HepG2 (cell line): ENCODE measurements around the gene ZNF630. TPM values are rescaled to one million over a fixed set of nuclear protein-coding genes. Genes with fewer than 3 reads are reported as not detected.

ENCODE experiments used
- ATAC-seq: fragments of 200-7000 bp; cut with Tn5 transposase; 3 replicates; pipeline ENCODE4 v1.9.1; 2020; ENCODE audit warnings: mild to moderate bottlenecking, moderate library complexity
- BruUV-seq: library from RNA; stranded (reverse); fragments of 400-500 nt; replicated peaks from 2 replicates; lab custom pipeline; 2021; lab: Mats Ljungman, UMichigan
- CTCF ChIA-PET: fragments of 300-600 bp; formaldehyde crosslinking; extraction: SDS; loops from one replicate; lab custom pipeline; 2021; ENCODE audit warnings: low total read pairs, inconsistent platforms, low intra/inter-chr PET ratio; lab: Yijun Ruan, JAX
- POLR2A ChIA-PET: fragments of 350-600 bp; sonication (Branson Sonifier 250); formaldehyde crosslinking; loops from one replicate; lab custom pipeline; 2020; ENCODE audit warnings: antibody characterized with exemption, inconsistent platforms; lab: Yijun Ruan, JAX
- DNase-seq: peaks from one replicate; pipeline ENCODE4 v3.0.0-alpha.2; 2015; ENCODE audit warnings: low spot score
- FAIRE-seq: peaks from 3 replicates; lab custom pipeline; 2011; peaks lifted over from hg19 to GRCh38; lab: Jason Lieb, UNC
- H2AFZ ChIP-seq: one replicate; pipeline ENCODE4 v1.6.1; 2011; ENCODE audit warnings: low read length, inconsistent platforms
- H3K27ac ChIP-seq: fragments of 300-600 bp; 3 replicates; pipeline ENCODE4 v1.8.0; 2011; ENCODE audit warnings: mixed run types, mild to moderate bottlenecking, mixed read lengths, low read length, inconsistent platforms; ENCODE audit not compliant: insufficient read depth; ENCODE audit errors: extremely low read length
- H3K27me3 ChIP-seq, 2 experiments: fragments of 200-600 bp in 1 of 2; 2 replicates in 1 of 2; 3 replicates in 1 of 2; pipeline versions ENCODE4 v1.6.0 to v1.8.0; 2011; ENCODE audit warnings: low read length in 2 of 2, mild to moderate bottlenecking in 2 of 2, moderate library complexity in 2 of 2, inconsistent platforms in 1 of 2; ENCODE audit not compliant: insufficient read depth in 2 of 2, control insufficient read depth in 1 of 2
- H3K36me3 ChIP-seq, 2 experiments: fragments of 200-600 bp in 1 of 2; replicated peaks in 1 of 2; 2 replicates in 1 of 2; 3 replicates in 1 of 2; pipeline versions ENCODE4 v1.5.1 to v1.8.0; 2011; ENCODE audit warnings: low read length in 2 of 2, inconsistent platforms in 1 of 2; ENCODE audit not compliant: insufficient read depth in 2 of 2, control insufficient read depth in 1 of 2
- H3K4me1 ChIP-seq: 2 replicates; pipeline ENCODE4 v1.5.1; 2012; ENCODE audit warnings: low read length, inconsistent platforms; ENCODE audit not compliant: insufficient read depth
- H3K4me2 ChIP-seq: 2 replicates; pipeline ENCODE4 v1.6.0; 2011; ENCODE audit warnings: low read depth, low read length, inconsistent platforms
- H3K4me3 ChIP-seq, 3 experiments: fragments of 200-600 bp in 1 of 3; sonication (generic), shearing (Covaris generic) in 1 of 3; replicated peaks in 1 of 3; 2 replicates each; pipeline ENCODE4 v1.5.1; 2011 to 2016; ENCODE audit warnings: low read length in 3 of 3, inconsistent platforms in 2 of 3, low read depth in 2 of 3, mild to moderate bottlenecking in 2 of 3, control low read depth in 1 of 3, mixed read lengths in 1 of 3; ENCODE audit not compliant: insufficient read depth in 1 of 3
- H3K79me2 ChIP-seq: one replicate; pipeline ENCODE4 v1.6.1; 2011; ENCODE audit warnings: low read length, inconsistent platforms; ENCODE audit not compliant: insufficient read depth
- H3K9ac ChIP-seq: 2 replicates; pipeline ENCODE4 v1.6.0; 2011; ENCODE audit warnings: mild to moderate bottlenecking, low read depth, low read length, inconsistent platforms; ENCODE audit not compliant: insufficient read depth
- H3K9me3 ChIP-seq: 2 replicates; pipeline ENCODE4 v1.5.1; 2012; ENCODE audit warnings: mild to moderate bottlenecking, low read length
- H4K20me1 ChIP-seq: 2 replicates; pipeline ENCODE4 v1.6.0; 2011; ENCODE audit warnings: inconsistent platforms, mild to moderate bottlenecking, low read length, moderate library complexity; ENCODE audit not compliant: insufficient read depth
- KIAA2018 ChIP-seq: sonication (generic); formaldehyde crosslinking; IDR thresholded peaks from 2 replicates; pipeline ENCODE4 v1.5.0; 2020; ENCODE audit warnings: mild to moderate bottlenecking, missing genetic modification reagents, borderline replicate concordance
- NONO ChIP-seq, 2 experiments: fragments of 450-650 bp in 1 of 2; sonication (generic) in 1 of 2; formaldehyde crosslinking in 1 of 2; IDR thresholded peaks in 1 of 2; conservative IDR thresholded peaks in 1 of 2; 2 replicates each; pipeline versions ENCODE4 v1.6.1 to v1.8.0; 2017 to 2022; ENCODE audit warnings: mild to moderate bottlenecking in 1 of 2, missing genetic modification reagents in 1 of 2, moderate library complexity in 1 of 2
- RFX3 ChIP-seq: IDR thresholded peaks from 2 replicates; pipeline ENCODE4 v1.6.1; 2016; ENCODE audit warnings: missing biosample characterization, missing genetic modification reagents
- SOX6 ChIP-seq, 2 experiments: fragments of 450-650 bp in 1 of 2; sonication (generic) in 1 of 2; formaldehyde crosslinking in 1 of 2; IDR thresholded peaks; 2 replicates each; pipeline versions ENCODE4 v1.4.0 to v1.6.1; 2017 to 2020; ENCODE audit warnings: antibody characterized with exemption in 1 of 2, mild to moderate bottlenecking in 1 of 2, missing genetic modification reagents in 1 of 2
- TOPORS ChIP-seq: sonication (generic); formaldehyde crosslinking; IDR thresholded peaks from 2 replicates; pipeline ENCODE4 v1.8.0; 2023; ENCODE audit warnings: mild to moderate bottlenecking, missing genetic modification reagents
- U2AF2 ChIP-seq: fragments of 200-400 bp; formaldehyde crosslinking; IDR thresholded peaks from 2 replicates; pipeline ENCODE4 v1.6.1; 2017; ENCODE audit warnings: low read depth, mild to moderate bottlenecking, low read length
- ZNF253 ChIP-seq: sonication (generic); formaldehyde crosslinking; IDR thresholded peaks from 2 replicates; pipeline ENCODE4 v1.8.0; 2022; ENCODE audit warnings: mild to moderate bottlenecking, missing genetic modification reagents, borderline replicate concordance
- WGBS: methylation state at CpG from one replicate; pipeline ENCODE4 v1.1.6; 2017; ENCODE audit warnings: low lambda C conversion rate; 5-methylcytosine and 5-hydroxymethylcytosine counted together
- in situ Hi-C: cut with HindIII; loops from 2 replicates; pipeline ENCODE4 v1.10.0; 2017; ENCODE audit warnings: low pct_unique_long_range_greater_than_20kb; ENCODE audit not compliant: extremely low pct_ligation_motif_present
- intact Hi-C: fragments of 100-400 bp; cut with micrococcal nuclease; formaldehyde crosslinking; loops from one replicate; pipeline ENCODE4 v1.10.0; 2022; ENCODE audit not compliant: unreplicated experiment
- polyA plus RNA-seq, 8 experiments: library from polyadenylated mRNA; depleted of rRNA in 3 of 8; stranded (reverse) in 7 of 8; unstranded in 1 of 8; fragments of >200 nt; fragmentation: Illumina TruSeq in 4 of 8; extraction: Trizol in 4 of 8; gene quantifications; 2 replicates each; pipeline versions ENCODE4 v1.2.1 to v1.2.3, GENCODE V29; 2011 to 2016; ENCODE audit warnings: low read depth in 4 of 8, missing spikeins in 1 of 8, mixed read lengths in 1 of 8; ENCODE audit not compliant: insufficient read depth in 1 of 8
- total RNA-seq, 5 experiments: library from RNA; depleted of rRNA; stranded (reverse); fragments of >200 nt; fragmentation: Illumina TruSeq; extraction: Trizol; gene quantifications; 2 replicates each; pipeline ENCODE4 v1.2.3, GENCODE V29; 2016; ENCODE audit warnings: low read depth in 1 of 5

The ZNF630 gene
- total and polyA plus RNA-seq, 2 of the 13 experiments (the other 11 are each of a cell fraction or from before 2014, with no cell fraction given), result not detected

GRCh38 chrX:48035891-48036290 lies 35.5 kb downstream of the ZNF630 start:
- TF ChIP-seq NONO (IDR thresholded peaks at IDR 0.05) (no peak), NONO (CRISPR knock-in tag; conservative IDR thresholded peaks at IDR 0.05) (no peak), SOX6 (IDR thresholded peaks at IDR 0.05) (no peak), SOX6 (CRISPR knock-in tag; IDR thresholded peaks at IDR 0.05) (no peak), ZNF253 (CRISPR knock-in tag) (no peak), U2AF2 (no peak), RFX3 (CRISPR knock-in tag) (no peak), KIAA2018 (no peak), TOPORS (CRISPR knock-in tag) (no peak)
- no peak overlapping the region for H3K4me3 ChIP-seq
- in situ Hi-C loops, result no loop called here
- ChIA-PET POLR2A (no interaction called here), CTCF (no interaction called here)
- no peak overlapping the region for H3K27ac ChIP-seq
- 0% methylated on average over 3 of the region's 4 CpGs for WGBS
- H3K9me3 ChIP-seq, result no peaks in the 10 kb centered on the region
- intact Hi-C loops, result no loop called here
- H3K9ac ChIP-seq, result no peak overlapping the region
- H3K4me2 ChIP-seq, result no peak overlapping the region
- H2AFZ ChIP-seq, result no peak overlapping the region
- no TSS peak for BruUV-seq
- no peak for ATAC-seq
- H3K79me2 ChIP-seq, result no peaks in the 10 kb centered on the region
- H3K27me3 ChIP-seq, result no peaks in the 10 kb centered on the region
- no peaks in the 10 kb centered on the region for H3K4me1 ChIP-seq
- H3K36me3 ChIP-seq, result no peaks in the 10 kb centered on the region
- H4K20me1 ChIP-seq, result no peaks in the 10 kb centered on the region
- FAIRE-seq, result no peak
- no peak for DNase-seq
